Smooth muscle cell (in vitro differentiated cells): Measurements from ENCODE around the gene TOX2. TPM values are rescaled to one million over a fixed set of nuclear protein-coding genes. Genes with fewer than 3 reads are reported as not detected.

Source experiments
- DNase-seq: peaks from one replicate; lab custom pipeline; 2025; ENCODE audit not compliant: unreplicated experiment; lab: John Stamatoyannopoulos, UW
- H2AFZ ChIP-seq: fragments of 200-600 bp; sonication (generic); 2 replicates; pipeline ENCODE4 v1.6.0; 2016; ENCODE audit warnings: antibody characterized with exemption, low read depth, mild to moderate bottlenecking
- H3F3A ChIP-seq: fragments of 200-600 bp; sonication (generic); 2 replicates; pipeline ENCODE4 v1.6.0; 2017; ENCODE audit warnings: antibody characterized with exemption, low read depth
- H3K27ac ChIP-seq: fragments of 200-600 bp; sonication (generic); 2 replicates; pipeline ENCODE4 v1.5.1; 2016; ENCODE audit warnings: low read depth, mild to moderate bottlenecking
- H3K27me3 ChIP-seq: fragments of 200-600 bp; sonication (generic); 2 replicates; pipeline ENCODE4 v1.6.1; 2016; ENCODE audit warnings: low read depth, mild to moderate bottlenecking
- H3K36me3 ChIP-seq: fragments of 200-600 bp; sonication (generic); 2 replicates; pipeline ENCODE4 v1.5.1; 2016; ENCODE audit warnings: low read depth
- H3K4me1 ChIP-seq: fragments of 200-600 bp; sonication (generic); 2 replicates; pipeline ENCODE4 v1.5.1; 2016; ENCODE audit warnings: low read depth
- H3K4me2 ChIP-seq: fragments of 200-600 bp; sonication (generic); 2 replicates; pipeline ENCODE4 v1.6.0; 2016; ENCODE audit warnings: mild to moderate bottlenecking
- H3K4me3 ChIP-seq: fragments of 200-600 bp; sonication (generic); 2 replicates; pipeline ENCODE4 v1.5.1; 2016; ENCODE audit warnings: mild to moderate bottlenecking
- H3K79me2 ChIP-seq: fragments of 200-600 bp; sonication (generic); 2 replicates; pipeline ENCODE4 v1.6.0; 2016; ENCODE audit warnings: low read depth, mild to moderate bottlenecking
- H3K9ac ChIP-seq: fragments of 200-600 bp; sonication (generic); 2 replicates; pipeline ENCODE4 v1.6.0; 2016; ENCODE audit warnings: low read depth
- H3K9me3 ChIP-seq: fragments of 200-600 bp; sonication (generic); replicated peaks from 2 replicates; pipeline ENCODE4 v1.5.1; 2016; ENCODE audit warnings: low read depth
- H4K20me1 ChIP-seq: fragments of 200-600 bp; sonication (generic); 2 replicates; pipeline ENCODE4 v1.6.0; 2016; ENCODE audit warnings: low read depth
- CTCF ChIP-seq: fragments of 200-600 bp; sonication (generic); IDR thresholded peaks from 2 replicates; pipeline ENCODE4 v1.5.1; 2017; ENCODE audit warnings: borderline replicate concordance, mild to moderate bottlenecking, antibody characterized with exemption; ENCODE audit not compliant: insufficient read depth, poor library complexity, severe bottlenecking
- WGBS: methylation state at CpG from one replicate; pipeline ENCODE4 v1.1.7; 2016; ENCODE audit warnings: low lambda C conversion rate; 5-methylcytosine and 5-hydroxymethylcytosine counted together
- polyA plus RNA-seq: library from polyadenylated mRNA; unstranded; fragments of >200 nt; fragmentation: Nextera tagmentation; extraction: Ambion mirVana; gene quantifications from 2 replicates; pipeline ENCODE4 v1.2.1, GENCODE V29; 2016
- total RNA-seq: library from RNA; depleted of rRNA; stranded (reverse); fragments of >200 nt; gene quantifications from 2 replicates; pipeline ENCODE4 v1.2.3, GENCODE V29; 2014

TOX2 gene
- total and polyA plus RNA-seq, 2 experiments from 2014 or later = 1.1 to 3.8 TPM

DNA sequence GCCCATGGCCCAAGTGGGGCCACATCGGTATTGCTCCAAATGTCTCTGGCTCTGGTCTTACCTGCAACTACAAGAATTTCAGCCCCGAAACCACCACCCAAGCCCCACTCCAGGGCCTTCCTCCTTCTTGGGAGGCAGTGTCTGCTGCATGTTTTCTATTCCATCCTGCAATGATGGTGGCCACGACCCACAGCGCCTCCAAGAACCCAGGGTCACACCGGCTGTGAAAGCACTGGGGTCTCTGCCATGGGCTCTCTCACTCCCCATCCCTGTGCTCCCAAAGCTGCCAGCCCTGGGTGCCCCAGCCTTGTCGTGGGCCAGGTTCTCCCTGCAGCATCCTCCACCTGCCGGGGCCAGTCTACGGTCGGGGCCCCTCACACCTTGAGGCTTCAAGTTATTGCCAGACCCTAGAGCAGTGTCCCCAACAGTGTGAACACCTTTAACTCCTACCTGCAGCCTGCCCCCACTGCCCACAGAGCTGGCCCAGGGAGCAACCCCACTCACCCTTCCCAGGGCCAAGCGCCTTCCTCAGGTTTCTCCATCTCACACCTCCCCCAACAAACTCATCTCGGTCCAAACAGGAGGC, 157.0 kb downstream of the TOX2 start:
- Histone ChIP-seq H4K20me1 (no peaks in the 10 kb centered on the region), H3K4me1 (no peaks in the 10 kb centered on the region), H3K79me2 (no peaks in the 10 kb centered on the region), H3K27me3 (no peaks in the 10 kb centered on the region), H3F3A (no peaks in the 10 kb centered on the region), H3K4me3 (no peak overlapping the region), H3K4me2 (no peak overlapping the region), H3K36me3 (no peaks in the 10 kb centered on the region), H3K27ac (no peak overlapping the region), H3K9me3 (no peaks in the 10 kb centered on the region), H2AFZ (no peak overlapping the region), H3K9ac (no peak overlapping the region)
- no peak for DNase-seq
- TF ChIP-seq CTCF = no peak
- 83% methylated on average over 11 of the region's 11 CpGs for WGBS

DNA sequence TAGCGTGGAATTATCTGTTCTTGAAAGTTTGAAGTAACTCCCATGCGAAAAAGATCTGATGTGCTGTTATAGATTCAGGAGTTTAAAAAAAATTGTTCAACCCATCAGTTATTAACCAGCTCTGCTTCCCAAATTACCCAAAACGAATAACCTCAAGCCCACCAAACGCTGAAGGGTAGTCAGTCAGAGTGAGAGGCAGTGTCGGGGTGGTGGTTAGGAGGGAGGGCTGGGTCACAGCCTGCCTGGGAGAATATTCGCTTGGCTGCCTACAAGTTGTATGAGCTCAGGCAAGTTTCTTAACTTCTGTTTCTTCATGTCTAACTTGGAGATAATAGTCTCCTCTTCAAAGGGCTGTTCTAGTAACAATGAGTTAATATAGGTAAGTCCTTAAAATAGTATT, 157.7 kb downstream of the TOX2 start:
- Histone ChIP-seq H3K4me3 (no peak overlapping the region), H3K36me3 (no peaks in the 10 kb centered on the region), H4K20me1 (no peaks in the 10 kb centered on the region), H3K79me2 (no peaks in the 10 kb centered on the region), H3K4me1 (no peaks in the 10 kb centered on the region), H2AFZ (no peak overlapping the region), H3K9ac (no peak overlapping the region), H3K9me3 (no peaks in the 10 kb centered on the region), H3K27ac (no peak overlapping the region), H3K4me2 (no peak overlapping the region), H3F3A (no peaks in the 10 kb centered on the region), H3K27me3 (no peaks in the 10 kb centered on the region)
- no peak for DNase-seq
- 79% methylated on average over 6 of the region's 6 CpGs for WGBS
- TF ChIP-seq CTCF = no peak

- no peak overlapping the region for H3K27ac ChIP-seq
- no peaks in the 10 kb centered on the region for H3K4me1 ChIP-seq
- H2AFZ ChIP-seq = no peak overlapping the region
- no peak overlapping the region for H3K9ac ChIP-seq
- H3K9me3 ChIP-seq = no peaks in the 10 kb centered on the region
- no peak overlapping the region for H3K4me3 ChIP-seq
- no peak overlapping the region for H3K4me2 ChIP-seq
- H3F3A ChIP-seq = no peaks in the 10 kb centered on the region
- no peaks in the 10 kb centered on the region for H3K27me3 ChIP-seq
- 87% methylated on average over 16 of the region's 16 CpGs for WGBS
- DNase-seq = no peak
- TF ChIP-seq CTCF = no peak
- no peaks in the 10 kb centered on the region for H3K79me2 ChIP-seq
- H4K20me1 ChIP-seq = no peaks in the 10 kb centered on the region
- H3K36me3 ChIP-seq = no peaks in the 10 kb centered on the region
Measured at GRCh38 chr20:44073011-44073674, 158.5 kb downstream of the TOX2 start.

DNA sequence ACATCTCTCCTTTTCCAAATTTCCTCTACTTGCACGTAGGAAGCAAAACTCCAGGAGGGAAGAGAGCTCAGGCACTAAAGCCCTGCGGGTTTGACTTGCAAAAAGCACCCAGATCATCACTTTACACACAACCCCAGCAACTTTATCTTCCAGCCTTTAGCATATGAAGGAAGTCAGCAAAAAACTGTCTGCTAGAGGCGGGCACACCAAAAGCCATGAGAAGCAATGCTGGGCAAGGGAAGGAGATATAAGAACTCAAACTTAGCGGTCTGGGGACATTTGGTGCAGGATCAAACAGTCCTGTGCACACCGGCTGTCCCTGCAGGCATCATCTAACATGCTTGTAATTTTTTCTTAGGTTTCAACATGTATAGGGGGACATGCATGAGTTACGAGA, 159.0 kb downstream of the TOX2 start:
- no peaks in the 10 kb centered on the region for H3K27me3 ChIP-seq
- H3K27ac ChIP-seq = no peak overlapping the region
- TF ChIP-seq CTCF = no peak
- H3K4me2 ChIP-seq = no peak overlapping the region
- H2AFZ ChIP-seq = no peak overlapping the region
- H3K4me3 ChIP-seq = no peak overlapping the region
- H3K36me3 ChIP-seq = no peaks in the 10 kb centered on the region
- H3K4me1 ChIP-seq = no peaks in the 10 kb centered on the region
- H3F3A ChIP-seq = no peaks in the 10 kb centered on the region
- WGBS = 82% methylated on average over 6 of the region's 6 CpGs
- DNase-seq = no peak
- H4K20me1 ChIP-seq = no peaks in the 10 kb centered on the region
- H3K9me3 ChIP-seq = no peaks in the 10 kb centered on the region
- no peak overlapping the region for H3K9ac ChIP-seq
- no peaks in the 10 kb centered on the region for H3K79me2 ChIP-seq
